T-cell (primary cell): ENCODE results near the gene DRD3. TPM values are rescaled to one million over a fixed set of nuclear protein-coding genes. Genes with fewer than 3 reads are reported as not detected.
A peak's percentile ranks its signal among the peaks of the same experiment; 100 is the strongest.

Experiments used
- ATAC-seq, 4 experiments: fragments of 200-7000 bp in 3 of 4; fragments of 150-1000 bp in 1 of 4; cut with Tn5 transposase; replicated peaks in 1 of 4; 1 replicate in 3 of 4; 2 replicates in 1 of 4; pipeline ENCODE4 v1.10.0; 2021; ENCODE audit warnings: moderate library complexity in 3 of 4, mild to moderate bottlenecking in 2 of 4, moderate number of reproducible peaks in 1 of 4
- CTCF ChIA-PET, 2 donors: fragments of 300-600 bp; sonication (Branson Sonifier 250); formaldehyde crosslinking; loops; one replicate each; lab custom pipeline; 2022; ENCODE audit warnings: antibody characterized with exemption in 2 of 2; lab: Charles Lee
- POLR2A ChIA-PET, 2 donors: fragments of 300-600 bp; sonication (Branson Sonifier 250); formaldehyde crosslinking; loops; one replicate each; lab custom pipeline; 2022; ENCODE audit warnings: antibody characterized with exemption in 2 of 2; lab: Charles Lee
- DNase-seq, 35 experiments: peaks; one replicate each; pipeline versions ENCODE4 v3.0.0 to v3.0.0-alpha.2; 2013 to 2023
- H3K27ac ChIP-seq: one replicate; pipeline ENCODE4 v1.5.1; 2013; ENCODE audit warnings: low read length
- H3K27me3 ChIP-seq, 2 experiments: replicated peaks in 1 of 2; 1 replicate in 1 of 2; 2 replicates in 1 of 2; pipeline versions ENCODE4 v1.6.1 to v1.7.0; 2013; ENCODE audit warnings: low read length in 1 of 2, mixed read lengths in 1 of 2; ENCODE audit not compliant: control insufficient read depth in 2 of 2, insufficient read depth in 2 of 2; ENCODE audit errors: extremely low read depth in 1 of 2
- H3K36me3 ChIP-seq, 2 donors: 1 replicate in 1 of 2; 2 replicates in 1 of 2; pipeline versions ENCODE4 v1.6.1 to v1.7.0; 2013; ENCODE audit warnings: low read length in 1 of 2; ENCODE audit not compliant: control insufficient read depth in 2 of 2, insufficient read depth in 1 of 2; ENCODE audit errors: extremely low read depth in 1 of 2
- H3K4me1 ChIP-seq, 2 experiments: 1 replicate in 1 of 2; 2 replicates in 1 of 2; pipeline versions ENCODE4 v1.6.1 to v1.7.0; 2013; ENCODE audit warnings: low read length in 2 of 2, mixed read lengths in 1 of 2; ENCODE audit not compliant: insufficient read depth in 2 of 2, control insufficient read depth in 1 of 2; ENCODE audit errors: extremely low read depth in 1 of 2
- H3K4me3 ChIP-seq, 2 donors: 1 replicate in 1 of 2; 2 replicates in 1 of 2; pipeline versions ENCODE4 v1.5.1 to v1.7.0; 2013; ENCODE audit warnings: mild to moderate bottlenecking in 2 of 2, low read length in 1 of 2, moderate library complexity in 1 of 2; ENCODE audit not compliant: control insufficient read depth in 1 of 2; ENCODE audit errors: extremely low read depth in 1 of 2
- H3K9me3 ChIP-seq: 2 replicates; pipeline ENCODE4 v1.7.0; 2013
- H3K27ac Mint-ChIP-seq, 2 donors: one replicate each; pipeline ENCODE4 v1.8.0; 2020 to 2021; ENCODE audit warnings: mild to moderate bottlenecking in 2 of 2, mixed read lengths in 2 of 2
- H3K27me3 Mint-ChIP-seq, 2 donors: one replicate each; pipeline ENCODE4 v1.8.0; 2021 to 2022; ENCODE audit warnings: mixed read lengths in 2 of 2
- H3K36me3 Mint-ChIP-seq: one replicate; pipeline ENCODE4 v1.8.0; 2021; ENCODE audit warnings: mixed read lengths
- H3K4me1 Mint-ChIP-seq, 3 donors: one replicate each; pipeline ENCODE4 v1.8.0; 2020 to 2022; ENCODE audit warnings: mixed read lengths in 3 of 3, mild to moderate bottlenecking in 1 of 3
- H3K4me3 Mint-ChIP-seq, 3 donors: one replicate each; pipeline ENCODE4 v1.8.0; 2020 to 2022; ENCODE audit warnings: mild to moderate bottlenecking in 3 of 3, mixed read lengths in 3 of 3, moderate library complexity in 3 of 3
- H3K9me3 Mint-ChIP-seq, 3 donors: one replicate each; pipeline ENCODE4 v1.8.0; 2020 to 2022; ENCODE audit warnings: mixed read lengths in 3 of 3
- WGBS: methylation state at CpG from one replicate; pipeline ENCODE4 v1.1.5; 2013; ENCODE audit warnings: missing lambda C conversion rate; ENCODE audit not compliant: insufficient coverage; 5-methylcytosine and 5-hydroxymethylcytosine counted together
- total RNA-seq, 35 experiments: library from RNA in 6 of 35; stranded (reverse) in 6 of 35; fragments of 120-200 nt in 1 of 35; gene quantifications; one replicate each; pipeline versions ENCODE4 v1.2.1 to v1.2.4 and lab custom pipeline; 2013 to 2026

DRD3 gene
- total RNA-seq, 5 donors from 2014 or later (not counting 1 experiment from before 2014, with no cell fraction given), result 0.23 to 0.26 TPM; not detected in 3

DNA sequence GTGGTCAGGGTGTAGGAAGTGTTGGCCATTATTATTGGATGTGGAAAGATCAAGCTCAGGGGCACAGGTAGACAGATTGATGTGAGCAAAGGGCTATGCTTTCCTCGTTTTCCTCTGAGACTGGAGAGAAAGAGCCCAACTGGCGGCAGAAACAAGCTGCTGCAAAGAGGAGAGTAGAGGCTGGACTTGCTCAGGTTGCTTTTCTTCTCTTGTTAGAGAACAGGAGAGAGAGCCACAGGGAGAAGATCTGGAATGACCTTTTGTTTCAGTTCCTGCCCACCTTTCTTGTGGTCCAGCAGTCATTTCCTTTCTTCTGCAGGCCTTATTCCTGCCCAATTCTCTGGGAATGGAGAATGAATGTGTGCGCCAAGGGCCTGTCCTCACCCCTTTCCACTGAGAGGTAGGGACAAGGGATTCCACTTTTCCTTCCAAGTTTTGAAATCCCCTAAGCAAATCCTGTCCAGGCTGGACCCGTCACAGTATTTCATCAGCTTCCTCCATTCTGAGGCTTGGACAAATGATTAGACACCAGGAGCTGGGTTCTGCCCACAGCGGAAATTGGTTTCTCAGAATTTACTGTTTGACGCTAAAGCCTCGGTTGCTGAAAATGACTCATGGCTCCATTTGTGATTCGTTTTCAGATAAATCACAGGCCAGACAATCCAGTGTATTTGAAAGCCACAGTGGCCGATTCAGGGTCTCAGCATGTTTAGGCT is 42.5 kb upstream of the DRD3 start:
- Histone ChIP-seq H3K36me3 (no peaks in the 10 kb centered on the region), H3K4me3 (peak overlapping the region in 1 of 2 donors; percentile 10), H3K27me3 (no peaks in the 10 kb centered on the region), H3K4me1 (peaks cover 6 to 69% of the 10 kb centered on the region in 2 experiments), H3K9me3 (peaks cover 2% of the 10 kb centered on the region), H3K27ac (peak overlapping the region; percentile 87)
- peak in 18 of 35 experiments; percentile 12 to 75 (median 30) for DNase-seq
- H3K4me1 Mint-ChIP-seq, result peaks cover 0 to 64% (median 57%) of the 10 kb centered on the region in 3 donors
- H3K4me3 Mint-ChIP-seq, result peak overlapping the region in 2 of 3 donors; percentile 3 to 46
- peak; percentile 29 to 70 (median 53) for ATAC-seq
- peaks cover 24% of the 10 kb centered on the region for H3K36me3 Mint-ChIP-seq
- ChIA-PET POLR2A (interaction anchor here (0.6 to 1.3 kb wide), 3 partner anchors 8 to 652 kb away, joined by 3 to 5 read pairs (median 3); no protein-coding TSS in a partner anchor), CTCF (interaction anchor here (0.6 to 2.7 kb wide), 5 partner anchors 8 to 126 kb away, joined by 3 to 13 read pairs (median 4); no protein-coding TSS in a partner anchor)
- peak overlapping the region; percentile 92 to 97 for H3K27ac Mint-ChIP-seq
- H3K9me3 Mint-ChIP-seq, result peaks cover 7 to 14% (median 8%) of the 10 kb centered on the region in 3 donors
- H3K27me3 Mint-ChIP-seq, result no peaks in the 10 kb centered on the region
- 45% methylated on average over 7 of the region's 9 CpGs for WGBS

DNA sequence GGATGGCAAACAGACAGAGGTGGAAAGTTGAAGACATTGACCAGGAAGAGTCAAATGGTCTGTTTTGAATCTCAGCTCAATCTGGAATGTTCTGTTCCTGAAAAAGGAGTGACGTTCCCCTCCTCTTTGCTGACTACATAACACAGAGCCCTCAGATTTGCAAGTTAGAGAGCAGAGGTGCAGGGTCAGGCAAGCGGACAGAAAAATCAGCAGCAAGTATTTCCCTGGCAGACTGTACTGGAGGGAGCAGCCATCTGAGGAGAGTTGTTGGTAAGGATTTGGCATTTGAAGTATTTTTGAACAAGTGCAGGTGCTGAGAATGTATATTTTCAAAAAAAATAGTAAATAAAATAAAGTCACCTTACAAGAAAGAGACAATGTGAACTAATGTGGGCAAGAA is 40.9 kb upstream of the DRD3 start:
- DNase-seq, result no peak
- peaks cover 0 to 49% (median 43%) of the 10 kb centered on the region in 3 donors for H3K4me1 Mint-ChIP-seq
- H3K4me3 Mint-ChIP-seq, result peak overlapping the region in 1 of 3 donors; percentile 16
- Histone ChIP-seq H3K4me1 (peaks cover 14 to 70% of the 10 kb centered on the region in 2 experiments), H3K9me3 (peaks cover 2% of the 10 kb centered on the region), H3K36me3 (no peaks in the 10 kb centered on the region), H3K27me3 (no peaks in the 10 kb centered on the region), H3K4me3 (no peak overlapping the region), H3K27ac (peak overlapping the region; percentile 30)
- peak overlapping the region; percentile 50 to 97 for H3K27ac Mint-ChIP-seq
- peaks cover 4 to 8% (median 6%) of the 10 kb centered on the region in 3 donors for H3K9me3 Mint-ChIP-seq
- H3K27me3 Mint-ChIP-seq, result no peaks in the 10 kb centered on the region
- POLR2A ChIA-PET, result no interaction called here
- ATAC-seq, result no peak
- peaks cover 13% of the 10 kb centered on the region for H3K36me3 Mint-ChIP-seq
- CTCF ChIA-PET, result no interaction called here
- no CpG with 5 or more reads among the region's 2 CpGs for WGBS

DNA sequence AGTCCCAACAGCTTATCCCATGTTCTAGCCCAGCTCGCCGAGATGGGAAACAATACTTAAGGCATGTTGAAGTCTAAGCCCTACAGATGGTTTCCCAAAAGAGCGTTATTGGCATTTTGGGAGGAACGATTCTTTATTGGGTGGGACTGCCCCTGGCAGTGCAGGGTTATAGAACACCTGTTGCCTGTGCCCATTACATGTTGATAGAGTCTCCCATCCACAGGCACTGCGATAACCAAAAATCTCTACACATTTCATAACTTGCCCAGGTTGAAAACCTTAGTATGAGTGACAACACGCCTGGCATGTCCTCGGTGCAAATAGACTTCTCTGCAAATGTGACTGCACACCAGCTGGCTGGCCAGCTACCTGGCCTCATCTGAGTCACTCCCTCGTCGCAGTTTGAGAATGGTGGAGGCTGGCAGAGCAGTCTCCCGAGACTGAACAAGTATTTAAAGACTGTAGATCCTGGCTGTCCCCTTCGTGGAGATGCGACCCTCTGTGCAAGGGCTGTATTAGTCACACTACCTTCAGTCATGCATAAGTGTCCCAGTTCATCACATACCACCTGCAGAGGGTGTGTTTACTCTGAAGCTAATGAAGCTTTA is 39.8 kb upstream of the DRD3 start:
- no peaks in the 10 kb centered on the region for H3K9me3 ChIP-seq
- ChIA-PET CTCF (interaction anchor here (1.1 to 1.2 kb wide), 2 partner anchors 72 to 164 kb away, joined by 3 to 4 read pairs; no protein-coding TSS in a partner anchor), POLR2A (interaction anchor here in 1 of 2 donors (0.7 to 1.3 kb wide), 2 partner anchors 9 to 89 kb away, joined by 4 read pairs; no protein-coding TSS in a partner anchor)
- peaks cover 20 to 74% of the 10 kb centered on the region in 2 experiments for H3K4me1 ChIP-seq
- no peaks in the 10 kb centered on the region for H3K27me3 ChIP-seq
- Mint-ChIP-seq H3K4me1 (peaks cover 0 to 40% (median 34%) of the 10 kb centered on the region in 3 donors), H3K4me3 (no peak overlapping the region), H3K9me3 (peaks cover 0 to 4% (median 0%) of the 10 kb centered on the region in 3 donors), H3K36me3 (peaks cover 10% of the 10 kb centered on the region), H3K27ac (peak overlapping the region in 1 of 2 donors; percentile 79), H3K27me3 (no peaks in the 10 kb centered on the region)
- DNase-seq (no peak), ATAC-seq (no peak)
- H3K27ac ChIP-seq, result peak overlapping the region; percentile 95
- H3K4me3 ChIP-seq, result no peak overlapping the region
- no peaks in the 10 kb centered on the region for H3K36me3 ChIP-seq
- 72% methylated on average over 8 of the region's 12 CpGs for WGBS

DNA sequence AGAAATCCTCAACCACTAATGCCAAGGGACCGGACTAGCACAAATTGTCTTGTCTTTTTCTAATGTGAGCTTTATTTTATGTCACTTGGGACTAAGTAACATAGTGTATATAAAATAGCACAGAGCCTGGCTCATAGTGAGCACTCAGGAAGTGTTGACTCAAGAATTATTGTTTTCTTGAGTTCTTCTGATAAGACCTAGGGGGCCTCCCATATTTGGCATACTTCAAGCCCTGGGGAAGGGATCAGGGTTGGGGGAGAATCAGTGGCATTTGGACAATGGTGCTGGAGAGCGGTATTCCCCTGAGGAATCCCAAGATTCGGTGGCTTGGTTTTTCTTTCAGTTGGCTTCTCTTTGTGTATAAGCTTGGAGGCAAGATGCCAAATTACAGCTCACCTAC is 39.2 kb upstream of the DRD3 start:
- H3K4me3 Mint-ChIP-seq, result no peak overlapping the region
- Histone ChIP-seq H3K4me3 (no peak overlapping the region), H3K9me3 (no peaks in the 10 kb centered on the region), H3K27me3 (no peaks in the 10 kb centered on the region), H3K27ac (peak overlapping the region; percentile 95), H3K36me3 (no peaks in the 10 kb centered on the region), H3K4me1 (peaks cover 22 to 80% of the 10 kb centered on the region in 2 experiments)
- H3K27ac Mint-ChIP-seq, result no peak overlapping the region
- no peaks in the 10 kb centered on the region for H3K9me3 Mint-ChIP-seq
- no peak for ATAC-seq
- no peaks in the 10 kb centered on the region for H3K27me3 Mint-ChIP-seq
- peaks cover 6 to 33% (median 28%) of the 10 kb centered on the region in 3 donors for H3K4me1 Mint-ChIP-seq
- ChIA-PET CTCF (interaction anchor here (0.5 to 1.2 kb wide), 7 partner anchors 18 to 181 kb away, joined by 3 to 8 read pairs (median 4); no protein-coding TSS in a partner anchor), POLR2A (interaction anchor here (0.5 to 1.3 kb wide), 2 partner anchors 9 to 1198 kb away, joined by 3 to 4 read pairs; a partner anchor contains a TSS)
- no peak for DNase-seq
- H3K36me3 Mint-ChIP-seq, result peaks cover 10% of the 10 kb centered on the region
- 100% methylated on average over 1 of the region's 3 CpGs for WGBS

DNA sequence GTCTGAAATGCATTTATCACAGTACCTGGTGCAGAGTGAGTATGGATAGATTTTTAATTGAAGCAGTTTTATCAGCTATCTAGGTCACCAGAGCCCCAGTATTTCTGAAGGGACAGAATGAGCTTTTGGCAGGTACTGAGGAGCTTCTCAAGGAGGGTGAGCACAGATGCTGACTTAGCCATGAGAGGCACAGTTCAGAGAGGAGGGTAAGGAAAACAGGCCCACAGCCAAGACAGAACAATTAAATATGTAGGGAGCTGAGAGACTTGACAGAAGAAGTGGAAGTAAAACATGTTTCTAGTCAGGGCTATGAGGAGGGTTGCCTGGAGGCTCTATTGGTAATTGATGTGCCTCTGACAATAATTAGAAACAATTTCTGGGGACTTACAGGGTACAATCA is 38.4 kb upstream of the DRD3 start:
- H3K27me3 Mint-ChIP-seq, result no peaks in the 10 kb centered on the region
- Histone ChIP-seq H3K4me3 (no peak overlapping the region), H3K27ac (peak overlapping the region; percentile 95), H3K4me1 (peaks cover 19 to 85% of the 10 kb centered on the region in 2 experiments), H3K36me3 (no peaks in the 10 kb centered on the region), H3K9me3 (no peaks in the 10 kb centered on the region), H3K27me3 (no peaks in the 10 kb centered on the region)
- H3K27ac Mint-ChIP-seq, result no peak overlapping the region
- ChIA-PET CTCF (interaction anchor here (0.5 to 1.1 kb wide), 7 partner anchors 18 to 517 kb away, joined by 3 to 8 read pairs (median 4); no protein-coding TSS in a partner anchor), POLR2A (interaction anchor here in 1 of 2 donors (0.9 to 1.3 kb wide), 2 partner anchors 10 to 917 kb away, joined by 3 to 4 read pairs; no protein-coding TSS in a partner anchor)
- peaks cover 10% of the 10 kb centered on the region for H3K36me3 Mint-ChIP-seq
- DNase-seq (no peak), ATAC-seq (no peak)
- no peak overlapping the region for H3K4me3 Mint-ChIP-seq
- H3K9me3 Mint-ChIP-seq, result no peaks in the 10 kb centered on the region
- H3K4me1 Mint-ChIP-seq, result peaks cover 14 to 26% (median 24%) of the 10 kb centered on the region in 3 donors
